NCI-H748 (cell line): Measurements from ENCODE around the gene ARPC2.
"Not testable (repeated sequence)": the region's sequence is repeated elsewhere in the genome, so short reads cannot be mapped to it uniquely, and the experiment has no call there.

Experiments used
- DNase-seq: peaks from one replicate; lab custom pipeline; 2025; ENCODE audit not compliant: unreplicated experiment; lab: John Stamatoyannopoulos, UW

Gene ARPC2

GRCh38 chr2:218269900-218270720 is 53.1 kb downstream of the ARPC2 start, which contains the start of the genes AAMP and PNKD:
Gene AAMP, minus strand, starts transcription at chr2:218270137. Its CDS starts 51 bp downstream, at chr2:218270086.
Gene PNKD, plus strand, starts transcription at chr2:218270519. Its CDS starts 17 bp downstream, at chr2:218270536.
- DNase-seq, result peak; percentile 99

GRCh38 chr2:218270721-218271486 is 53.9 kb downstream of the ARPC2 start:
- DNase-seq, result peak; percentile 49

GRCh38 chr2:218271487-218271797 is 54.5 kb downstream of the ARPC2 start:
- DNase-seq, result no peak

- no peak for DNase-seq
These were observed 55.0 kb downstream of the ARPC2 start for GRCh38 chr2:218271865-218272530.

GRCh38 chr2:218272531-218273212 is 55.7 kb downstream of the ARPC2 start:
- peak; percentile 74 for DNase-seq

- not testable (repeated sequence) for DNase-seq
These were observed 56.4 kb downstream of the ARPC2 start for GRCh38 chr2:218273214-218273907.

- DNase-seq, result no peak
These were observed 56.9 kb downstream of the ARPC2 start for GRCh38 chr2:218273908-218274249.

GRCh38 chr2:218274586-218274985 is 57.6 kb downstream of the ARPC2 start:
- no peak for DNase-seq

GRCh38 chr2:218275371-218276072 is 58.5 kb downstream of the ARPC2 start:
- DNase-seq, result no peak

GRCh38 chr2:218276986-218277755 is 60.2 kb downstream of the ARPC2 start:
- no peak for DNase-seq

GRCh38 chr2:218277921-218278320 is 60.9 kb downstream of the ARPC2 start:
- DNase-seq, result no peak

- no peak for DNase-seq
These were observed 61.8 kb downstream of the ARPC2 start for GRCh38 chr2:218278531-218279360.

GRCh38 chr2:218280260-218280870 is 63.4 kb downstream of the ARPC2 start:
- no peak for DNase-seq

- no peak for DNase-seq
These were observed 64.5 kb downstream of the ARPC2 start for GRCh38 chr2:218281449-218281848.

- DNase-seq, result no peak
These were observed 65.4 kb downstream of the ARPC2 start for GRCh38 chr2:218282173-218282991.

GRCh38 chr2:218284106-218284811 is 67.3 kb downstream of the ARPC2 start:
- no peak for DNase-seq
